D721Med (cell line): ENCODE measurements around the gene SLC29A4.
A peak's percentile ranks its signal among the peaks of the same experiment; 100 is the strongest.
"Not testable (repeated sequence)": the region's sequence is repeated elsewhere in the genome, so short reads cannot be mapped to it uniquely, and the experiment has no call there.

ENCODE experiments used
- DNase-seq: peaks from one replicate; pipeline ENCODE4 v3.0.0; 2011; ENCODE audit warnings: low spot score; ENCODE audit not compliant: insufficient read length
- FAIRE-seq: peaks from 2 replicates; lab custom pipeline; 2011; peaks lifted over from hg19 to GRCh38; lab: Jason Lieb, UNC
- CTCF ChIP-seq: IDR thresholded peaks from 2 replicates; pipeline ENCODE4 v1.5.1; 2012; ENCODE audit warnings: mild to moderate bottlenecking, control low read depth; ENCODE audit not compliant: insufficient read depth; ENCODE audit errors: missing control alignments

SLC29A4 gene

GRCh38 chr7:5282543-5283316, at the start of gene SLC29A4:
Gene SLC29A4, plus strand, starts transcription at chr7:5282943. Its CDS starts 4,874 bp downstream, at chr7:5287817.
- no peak for DNase-seq
- FAIRE-seq: no peak
- TF ChIP-seq CTCF: no peak

GRCh38 chr7:5234852-5235831, 47.6 kb upstream of the SLC29A4 start:
- DNase-seq (no peak), FAIRE-seq (no peak)
- no peak for TF ChIP-seq CTCF

GRCh38 chr7:5237286-5237685, 45.5 kb upstream of the SLC29A4 start:
- DNase-seq (no peak), FAIRE-seq (no peak)
- no peak for TF ChIP-seq CTCF

GRCh38 chr7:5238500-5238899, 44.2 kb upstream of the SLC29A4 start:
- DNase-seq (no peak), FAIRE-seq (no peak)
- TF ChIP-seq CTCF: no peak

- no peak for FAIRE-seq
- no peak for TF ChIP-seq CTCF
- no peak for DNase-seq
These were observed 39.5 kb upstream of the SLC29A4 start for GRCh38 chr7:5243261-5243660.

- DNase-seq (peak; percentile 68), FAIRE-seq (no peak)
- peak; percentile 24 for TF ChIP-seq CTCF
These were observed 34.4 kb upstream of the SLC29A4 start for GRCh38 chr7:5248201-5248885.

GRCh38 chr7:5250787-5251186, 32.0 kb upstream of the SLC29A4 start:
- FAIRE-seq, DNase-seq: not testable (repeated sequence)

GRCh38 chr7:5253529-5253928, 29.2 kb upstream of the SLC29A4 start:
- not testable (repeated sequence) for FAIRE-seq, DNase-seq

GRCh38 chr7:5254371-5254770, 28.4 kb upstream of the SLC29A4 start:
- DNase-seq: not testable (repeated sequence)

More at GRCh38 chr7:5254371-5254770, 28.4 kb upstream of the SLC29A4 start:
- FAIRE-seq: not testable (repeated sequence)
